SW480 (cell line): ENCODE measurements around the gene IL16.

Experiments used
- DNase-seq: peaks from one replicate; pipeline ENCODE4 v3.0.0-alpha.2; 2016; ENCODE audit warnings: low spot score

The IL16 gene

GRCh38 chr15:81209635-81210034 lies 13.0 kb downstream of the IL16 start:
- DNase-seq = no peak

- no peak for DNase-seq
Measured at GRCh38 chr15:81211376-81211775, 14.7 kb downstream of the IL16 start.

- no peak for DNase-seq
Measured at GRCh38 chr15:81213982-81214381, 17.3 kb downstream of the IL16 start.

- DNase-seq = no peak
Measured at GRCh38 chr15:81215531-81215930, 18.9 kb downstream of the IL16 start.

GRCh38 chr15:81215983-81216382 lies 19.3 kb downstream of the IL16 start:
- no peak for DNase-seq

GRCh38 chr15:81216422-81216821 lies 19.7 kb downstream of the IL16 start:
- DNase-seq = no peak

- DNase-seq = no peak
Measured at GRCh38 chr15:81221449-81221848, 24.8 kb downstream of the IL16 start.

- no peak for DNase-seq
Measured at GRCh38 chr15:81222007-81222406, 25.3 kb downstream of the IL16 start.

GRCh38 chr15:81223346-81223971 lies 26.8 kb downstream of the IL16 start:
- DNase-seq = no peak

- no peak for DNase-seq
Measured at GRCh38 chr15:81224232-81224631, 27.6 kb downstream of the IL16 start.

- no peak for DNase-seq
Measured at GRCh38 chr15:81225161-81225671, 28.5 kb downstream of the IL16 start.

GRCh38 chr15:81227716-81228115 lies 31.0 kb downstream of the IL16 start:
- no peak for DNase-seq

- DNase-seq = no peak
Measured at GRCh38 chr15:81229586-81229985, 32.9 kb downstream of the IL16 start.

GRCh38 chr15:81235276-81236123 lies 38.8 kb downstream of the IL16 start:
- DNase-seq = no peak

GRCh38 chr15:81239190-81239589 lies 42.5 kb downstream of the IL16 start:
- no peak for DNase-seq

GRCh38 chr15:81242778-81243177 lies 46.1 kb downstream of the IL16 start:
- DNase-seq = no peak

GRCh38 chr15:81244306-81244705 lies 47.6 kb downstream of the IL16 start:
- no peak for DNase-seq

GRCh38 chr15:81253846-81254245 lies 57.2 kb downstream of the IL16 start:
- peak; percentile 99 for DNase-seq

- DNase-seq = peak; percentile 88
Measured at GRCh38 chr15:81254277-81254915, 57.7 kb downstream of the IL16 start.

- DNase-seq = no peak
Measured at GRCh38 chr15:81254916-81255290, 58.2 kb downstream of the IL16 start.

- DNase-seq = peak; percentile 35
Measured at GRCh38 chr15:81255315-81255957, 58.8 kb downstream of the IL16 start.

GRCh38 chr15:81255958-81256320 lies 59.3 kb downstream of the IL16 start:
- DNase-seq = no peak

GRCh38 chr15:81256916-81257315 lies 60.2 kb downstream of the IL16 start:
- peak; percentile 77 for DNase-seq
